ENCODE data around the gene PTPRG.

The PTPRG gene

GRCh38 chr3:61734749-61735686, 173.6 kb downstream of the PTPRG start:
- H3K9ac ChIP-seq = no peak overlapping the region
- H3K79me2 ChIP-seq (ENCODE audit: insufficient read depth, low read depth) = no peaks in the 10 kb centered on the region
- no peaks in the 10 kb centered on the region for H3K27me3 ChIP-seq (ENCODE audit: insufficient read depth, low read depth)
- TF ChIP-seq, protein P1, sequence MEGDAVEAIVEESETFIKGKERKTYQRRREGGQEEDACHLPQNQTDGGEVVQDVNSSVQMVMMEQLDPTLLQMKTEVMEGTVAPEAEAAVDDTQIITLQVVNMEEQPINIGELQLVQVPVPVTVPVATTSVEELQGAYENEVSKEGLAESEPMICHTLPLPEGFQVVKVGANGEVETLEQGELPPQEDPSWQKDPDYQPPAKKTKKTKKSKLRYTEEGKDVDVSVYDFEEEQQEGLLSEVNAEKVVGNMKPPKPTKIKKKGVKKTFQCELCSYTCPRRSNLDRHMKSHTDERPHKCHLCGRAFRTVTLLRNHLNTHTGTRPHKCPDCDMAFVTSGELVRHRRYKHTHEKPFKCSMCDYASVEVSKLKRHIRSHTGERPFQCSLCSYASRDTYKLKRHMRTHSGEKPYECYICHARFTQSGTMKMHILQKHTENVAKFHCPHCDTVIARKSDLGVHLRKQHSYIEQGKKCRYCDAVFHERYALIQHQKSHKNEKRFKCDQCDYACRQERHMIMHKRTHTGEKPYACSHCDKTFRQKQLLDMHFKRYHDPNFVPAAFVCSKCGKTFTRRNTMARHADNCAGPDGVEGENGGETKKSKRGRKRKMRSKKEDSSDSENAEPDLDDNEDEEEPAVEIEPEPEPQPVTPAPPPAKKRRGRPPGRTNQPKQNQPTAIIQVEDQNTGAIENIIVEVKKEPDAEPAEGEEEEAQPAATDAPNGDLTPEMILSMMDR (conservative IDR thresholded peaks at IDR 0.05; ENCODE audit: low read depth, low read length) = no peak
- no peaks in the 10 kb centered on the region for H3K36me3 ChIP-seq (ENCODE audit: insufficient read depth)
- no peaks in the 10 kb centered on the region for H3K4me1 ChIP-seq (ENCODE audit: low read depth, poor library complexity, severe bottlenecking)
- no peak overlapping the region for H3K27ac ChIP-seq
- H3K4me2 ChIP-seq = no peak overlapping the region
- H4K20me1 ChIP-seq (ENCODE audit: insufficient read depth) = no peaks in the 10 kb centered on the region
- H3K4me3 ChIP-seq (IDR thresholded peaks at IDR 0.05; ENCODE audit: insufficient read depth, low read depth, low read length) = no peak overlapping the region
- no peak overlapping the region for H2AFZ ChIP-seq (ENCODE audit: low read depth)

GRCh38 chr3:61736506-61736905, 175.1 kb downstream of the PTPRG start:
- Histone ChIP-seq H3K4me3 (IDR thresholded peaks at IDR 0.05; ENCODE audit: insufficient read depth, low read depth, low read length) (no peak overlapping the region), H3K4me1 (ENCODE audit: low read depth, poor library complexity, severe bottlenecking) (no peaks in the 10 kb centered on the region), H4K20me1 (ENCODE audit: insufficient read depth) (no peaks in the 10 kb centered on the region), H3K27me3 (ENCODE audit: insufficient read depth, low read depth) (no peaks in the 10 kb centered on the region), H3K79me2 (ENCODE audit: insufficient read depth, low read depth) (no peaks in the 10 kb centered on the region), H3K27ac (no peak overlapping the region), H3K36me3 (ENCODE audit: insufficient read depth) (no peaks in the 10 kb centered on the region), H3K4me2 (no peak overlapping the region), H2AFZ (ENCODE audit: low read depth) (no peak overlapping the region), H3K9ac (no peak overlapping the region)
- TF ChIP-seq, protein P1 (conservative IDR thresholded peaks at IDR 0.05; ENCODE audit: low read depth, low read length) = no peak

GRCh38 chr3:61739640-61740039, 178.3 kb downstream of the PTPRG start:
- TF ChIP-seq, protein P1 (conservative IDR thresholded peaks at IDR 0.05; ENCODE audit: low read depth, low read length) = no peak
- Histone ChIP-seq H3K4me3 (IDR thresholded peaks at IDR 0.05; ENCODE audit: insufficient read depth, low read depth, low read length) (no peak overlapping the region), H3K79me2 (ENCODE audit: insufficient read depth, low read depth) (no peaks in the 10 kb centered on the region)

GRCh38 chr3:61740494-61740893, 179.1 kb downstream of the PTPRG start:
- H2AFZ ChIP-seq (ENCODE audit: low read depth) = no peak overlapping the region
- TF ChIP-seq, protein P1 (conservative IDR thresholded peaks at IDR 0.05; ENCODE audit: low read depth, low read length) = no peak
- H3K79me2 ChIP-seq (ENCODE audit: insufficient read depth, low read depth) = no peaks in the 10 kb centered on the region
- no peaks in the 10 kb centered on the region for H4K20me1 ChIP-seq (ENCODE audit: insufficient read depth)
- H3K36me3 ChIP-seq (ENCODE audit: insufficient read depth) = no peaks in the 10 kb centered on the region
- H3K4me2 ChIP-seq = no peak overlapping the region
- no peak overlapping the region for H3K9ac ChIP-seq
- no peak overlapping the region for H3K4me3 ChIP-seq (IDR thresholded peaks at IDR 0.05; ENCODE audit: insufficient read depth, low read depth, low read length)
- H3K27me3 ChIP-seq (ENCODE audit: insufficient read depth, low read depth) = no peaks in the 10 kb centered on the region
- H3K4me1 ChIP-seq (ENCODE audit: low read depth, poor library complexity, severe bottlenecking) = no peaks in the 10 kb centered on the region
- H3K27ac ChIP-seq = no peak overlapping the region

More at GRCh38 chr3:61739640-61740039, 178.3 kb downstream of the PTPRG start:
- Histone ChIP-seq H3K27ac (no peak overlapping the region), H3K4me1 (ENCODE audit: low read depth, poor library complexity, severe bottlenecking) (no peaks in the 10 kb centered on the region), H3K4me2 (no peak overlapping the region), H3K36me3 (ENCODE audit: insufficient read depth) (no peaks in the 10 kb centered on the region), H2AFZ (ENCODE audit: low read depth) (no peak overlapping the region), H3K27me3 (ENCODE audit: insufficient read depth, low read depth) (no peaks in the 10 kb centered on the region), H4K20me1 (ENCODE audit: insufficient read depth) (no peaks in the 10 kb centered on the region), H3K9ac (no peak overlapping the region)
